ENCODE measurements around the gene CASK. TPM values are rescaled to one million over a fixed set of nuclear protein-coding genes. Genes with fewer than 3 reads are reported as not detected.

CASK gene
- total RNA-seq, 1 donor from 2014 or later: 33.7 TPM

GRCh38 chrX:41779941-41780340 lies 143.4 kb downstream of the CASK start:
- Histone ChIP-seq H3K9me3 (no peaks in the 10 kb centered on the region), H3K4me3 (no peak overlapping the region), H3K27me3 (no peaks in the 10 kb centered on the region), H3K27ac (no peak overlapping the region), H3K36me3 (no peaks in the 10 kb centered on the region), H3K4me1 (peaks cover 0 to 4% of the 10 kb centered on the region in 2 donors)
- no peak for TF ChIP-seq CTCF (IDR thresholded peaks at IDR 0.05)
- no peak for DNase-seq (ENCODE audit: low spot score in 2 of 2)
- intact Hi-C loops (cut with DNase I): loop anchor here (5.0 kb wide), 1 partner anchor 1777 kb away; no protein-coding TSS in a partner anchor

- no peak for TF ChIP-seq CTCF (IDR thresholded peaks at IDR 0.05)
- no peaks in the 10 kb centered on the region for H3K9me3 ChIP-seq
- no peak overlapping the region for H3K4me3 ChIP-seq
- H3K36me3 ChIP-seq: no peaks in the 10 kb centered on the region
- intact Hi-C loops (cut with DNase I): no loop called here
- DNase-seq (ENCODE audit: low spot score in 2 of 2): no peak
- no peaks in the 10 kb centered on the region for H3K27me3 ChIP-seq
- H3K4me1 ChIP-seq: peaks cover 0 to 4% of the 10 kb centered on the region in 2 donors
- no peak overlapping the region for H3K27ac ChIP-seq
These were observed 144.3 kb downstream of the CASK start for GRCh38 chrX:41779030-41779564.

- no peak for DNase-seq (ENCODE audit: low spot score in 2 of 2)
- TF ChIP-seq CTCF (IDR thresholded peaks at IDR 0.05): no peak
- Histone ChIP-seq H3K9me3 (no peaks in the 10 kb centered on the region), H3K36me3 (no peaks in the 10 kb centered on the region), H3K4me3 (no peak overlapping the region), H3K27ac (no peak overlapping the region), H3K4me1 (no peaks in the 10 kb centered on the region), H3K27me3 (no peaks in the 10 kb centered on the region)
- intact Hi-C loops (cut with DNase I): loop anchor here (5.0 to 10.0 kb wide), 2 partner anchors 204 to 487 kb away; no protein-coding TSS in a partner anchor
These were observed 161.7 kb downstream of the CASK start for GRCh38 chrX:41761702-41762101.

- Histone ChIP-seq H3K4me3 (no peak overlapping the region), H3K4me1 (no peaks in the 10 kb centered on the region), H3K27me3 (no peaks in the 10 kb centered on the region), H3K27ac (no peak overlapping the region), H3K36me3 (no peaks in the 10 kb centered on the region), H3K9me3 (no peaks in the 10 kb centered on the region)
- TF ChIP-seq CTCF (IDR thresholded peaks at IDR 0.05): no peak
- no peak for DNase-seq (ENCODE audit: low spot score in 2 of 2)
- intact Hi-C loops (cut with DNase I): loop anchor here (5.0 to 10.0 kb wide), 2 partner anchors 204 to 486 kb away; no protein-coding TSS in a partner anchor
These were observed 162.2 kb downstream of the CASK start for GRCh38 chrX:41761169-41761568.

GRCh38 chrX:41759817-41760216 lies 163.5 kb downstream of the CASK start:
- no peak for DNase-seq (ENCODE audit: low spot score in 2 of 2)
- intact Hi-C loops (cut with DNase I): loop anchor here (5.0 to 10.0 kb wide), 2 partner anchors 203 to 485 kb away; no protein-coding TSS in a partner anchor
- no peaks in the 10 kb centered on the region for H3K36me3 ChIP-seq
- no peaks in the 10 kb centered on the region for H3K4me1 ChIP-seq
- H3K4me3 ChIP-seq: no peak overlapping the region
- no peaks in the 10 kb centered on the region for H3K9me3 ChIP-seq
- H3K27ac ChIP-seq: no peak overlapping the region
- no peaks in the 10 kb centered on the region for H3K27me3 ChIP-seq
- TF ChIP-seq CTCF (IDR thresholded peaks at IDR 0.05): peak in 2 of 3 experiments; percentile 43 to 50

Measured in ascending aorta (tissue), 2 donors.